Activated CD4-positive, alpha-beta T cell treated with anti-CD3 and anti-CD28 coated beads for 36 hours (primary cell): ENCODE measurements around the gene MX2. TPM values are rescaled to one million over a fixed set of nuclear protein-coding genes. Genes with fewer than 3 reads are reported as not detected.
"Not testable (repeated sequence)": the region's sequence is repeated elsewhere in the genome, so short reads cannot be mapped to it uniquely, and the experiment has no call there.

Experiments
- ATAC-seq: fragments of 200-7000 bp; cut with Tn5 transposase; one replicate; pipeline ENCODE4 v1.10.0; 2021; ENCODE audit warnings: mild to moderate bottlenecking, moderate library complexity
- CTCF ChIA-PET: fragments of 350-600 bp; sonication (Branson Sonifier 250); formaldehyde crosslinking; loops from one replicate; lab custom pipeline; 2021; ENCODE audit warnings: antibody characterized with exemption; lab: Charles Lee
- POLR2A ChIA-PET: fragments of 350-600 bp; sonication (Branson Sonifier 250); formaldehyde crosslinking; loops from one replicate; lab custom pipeline; 2021; ENCODE audit warnings: antibody characterized with exemption, inconsistent platforms; lab: Charles Lee
- DNase-seq: peaks from one replicate; pipeline ENCODE4 v3.0.0-alpha.2; 2020
- H3K27ac Mint-ChIP-seq: one replicate; pipeline ENCODE4 v1.8.0; 2021; ENCODE audit warnings: mixed read lengths
- H3K27me3 Mint-ChIP-seq: one replicate; pipeline ENCODE4 v1.8.0; 2021; ENCODE audit warnings: mixed read lengths
- H3K36me3 Mint-ChIP-seq: one replicate; pipeline ENCODE4 v1.8.0; 2021; ENCODE audit warnings: low read depth, mixed read lengths
- H3K4me1 Mint-ChIP-seq: one replicate; pipeline ENCODE4 v1.8.0; 2021; ENCODE audit warnings: mixed read lengths
- H3K4me3 Mint-ChIP-seq: one replicate; pipeline ENCODE4 v1.8.0; 2021; ENCODE audit warnings: mild to moderate bottlenecking, moderate library complexity, mixed read lengths
- H3K9me3 Mint-ChIP-seq: one replicate; pipeline ENCODE4 v1.8.0; 2021; ENCODE audit warnings: low read depth, mixed read lengths
- intact Hi-C, 2 experiments: fragments of 100-400 bp; cut with DNase I in 1 of 2; cut with micrococcal nuclease in 1 of 2; formaldehyde crosslinking; loops; one replicate each; pipeline versions ENCODE4 v1.14.2 to v1.15.1; 2022 to 2024; cut with DNase I, micrococcal nuclease
- total RNA-seq, 2 experiments: library from RNA; stranded (reverse); gene quantifications; one replicate each; pipeline ENCODE4 v1.2.3, GENCODE V29; 2021

MX2 gene, protein sequence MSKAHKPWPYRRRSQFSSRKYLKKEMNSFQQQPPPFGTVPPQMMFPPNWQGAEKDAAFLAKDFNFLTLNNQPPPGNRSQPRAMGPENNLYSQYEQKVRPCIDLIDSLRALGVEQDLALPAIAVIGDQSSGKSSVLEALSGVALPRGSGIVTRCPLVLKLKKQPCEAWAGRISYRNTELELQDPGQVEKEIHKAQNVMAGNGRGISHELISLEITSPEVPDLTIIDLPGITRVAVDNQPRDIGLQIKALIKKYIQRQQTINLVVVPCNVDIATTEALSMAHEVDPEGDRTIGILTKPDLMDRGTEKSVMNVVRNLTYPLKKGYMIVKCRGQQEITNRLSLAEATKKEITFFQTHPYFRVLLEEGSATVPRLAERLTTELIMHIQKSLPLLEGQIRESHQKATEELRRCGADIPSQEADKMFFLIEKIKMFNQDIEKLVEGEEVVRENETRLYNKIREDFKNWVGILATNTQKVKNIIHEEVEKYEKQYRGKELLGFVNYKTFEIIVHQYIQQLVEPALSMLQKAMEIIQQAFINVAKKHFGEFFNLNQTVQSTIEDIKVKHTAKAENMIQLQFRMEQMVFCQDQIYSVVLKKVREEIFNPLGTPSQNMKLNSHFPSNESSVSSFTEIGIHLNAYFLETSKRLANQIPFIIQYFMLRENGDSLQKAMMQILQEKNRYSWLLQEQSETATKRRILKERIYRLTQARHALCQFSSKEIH
- 10 to 100 TPM; 30.7 to 40.4 TPM for total RNA-seq

DNA sequence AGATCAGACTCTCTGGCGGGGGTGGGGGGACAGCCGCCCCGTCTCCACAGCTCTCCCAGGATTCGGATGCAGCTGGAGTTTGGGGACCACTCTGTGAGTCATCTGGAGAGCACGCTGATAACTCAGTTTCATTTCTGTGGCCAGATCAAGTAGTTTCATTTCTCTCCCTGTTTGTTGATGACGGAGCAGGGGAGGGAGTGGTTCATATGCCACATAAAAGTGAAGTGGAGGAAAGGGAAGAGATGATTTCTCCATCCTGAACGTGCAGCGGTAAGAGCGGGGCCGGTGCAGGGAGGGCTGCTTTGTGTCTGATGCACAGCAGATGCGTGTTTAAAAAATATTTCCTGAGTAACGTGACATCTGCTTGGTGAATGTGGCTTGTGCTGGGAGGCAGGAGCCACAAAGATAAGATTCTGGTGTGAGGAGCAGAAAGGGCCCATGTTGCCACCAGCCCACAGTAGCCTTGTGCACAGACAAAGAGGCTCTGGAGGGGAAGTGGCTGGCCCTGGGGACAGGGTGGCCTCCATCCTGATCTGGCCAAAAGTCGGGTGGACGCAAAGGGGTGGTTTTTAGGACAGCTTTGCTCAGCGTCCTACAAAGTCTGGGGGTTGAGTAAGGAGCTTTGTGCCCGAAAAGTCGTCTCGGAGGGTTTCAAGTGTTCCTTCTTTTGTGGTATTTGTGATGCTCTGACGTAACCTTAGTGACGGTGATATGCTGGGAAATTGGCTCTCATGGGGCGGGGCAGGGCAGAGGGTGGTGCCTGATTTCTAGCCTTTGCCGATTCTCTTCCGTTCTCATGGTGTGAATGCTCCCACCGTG is at the start of gene MX2:
Gene MX2, plus strand, starts transcription at position 242 of the 819 bp plus-strand sequence. CDS start 14,880 bp downstream, outside the sequence.
- peaks cover 13% of the 10 kb centered on the region for H3K36me3 Mint-ChIP-seq
- peaks cover 2% of the 10 kb centered on the region for H3K9me3 Mint-ChIP-seq
- H3K27me3 Mint-ChIP-seq: no peaks in the 10 kb centered on the region
- CTCF ChIA-PET: interaction anchor here (0.8 to 1.6 kb wide), 3 partner anchors 10 to 80 kb away, joined by 3 to 7 read pairs (median 4); no protein-coding TSS in a partner anchor
- peaks cover 56% of the 10 kb centered on the region for H3K4me1 Mint-ChIP-seq
- POLR2A ChIA-PET: interaction anchor here (1.1 to 2.3 kb wide), 2 partner anchors 9 to 64 kb away, joined by 3 to 8 read pairs; partner anchors contain the start of gene MX1
- intact Hi-C loops: loop anchor here in 1 of 2 experiments (1.0 to 10.0 kb wide), 7 partner anchors 64 to 1610 kb away; partner anchors contain the start of genes MX1, PKNOX1, PRDM15 and UBASH3A
- peak; percentile 79 for ATAC-seq
- peak within 1 kb of the TSS; percentile 77 for H3K4me3 Mint-ChIP-seq
- DNase-seq: peak; percentile 87
- peak within 1 kb of the TSS; percentile 97 for H3K27ac Mint-ChIP-seq

GRCh38 chr21:41313285-41314164 is 48.3 kb upstream of the MX2 start:
- DNase-seq, H3K4me1 Mint-ChIP-seq, H3K9me3 Mint-ChIP-seq, ATAC-seq, H3K36me3 Mint-ChIP-seq, POLR2A ChIA-PET, intact Hi-C loops, H3K4me3 Mint-ChIP-seq, H3K27ac Mint-ChIP-seq: not testable (repeated sequence)
- H3K27me3 Mint-ChIP-seq: peaks cover 30% of the 10 kb centered on the region
- CTCF ChIA-PET: interaction anchor here (0.6 kb wide), 1 partner anchor 100 kb away, joined by 3 read pairs; no protein-coding TSS in a partner anchor

- intact Hi-C loops: no loop called here
- no peak for ATAC-seq
- Mint-ChIP-seq H3K36me3 (no peaks in the 10 kb centered on the region), H3K27me3 (peaks cover 29% of the 10 kb centered on the region), H3K4me1 (peaks cover 6% of the 10 kb centered on the region), H3K4me3 (no peak overlapping the region), H3K27ac (no peak overlapping the region), H3K9me3 (no peaks in the 10 kb centered on the region)
- ChIA-PET CTCF (no interaction called here), POLR2A (no interaction called here)
- DNase-seq: no peak
Measured at GRCh38 chr21:41315726-41316125, 46.1 kb upstream of the MX2 start.

- no peak within 1 kb of the TSS for H3K27ac Mint-ChIP-seq
- CTCF ChIA-PET: no interaction called here
- no peaks in the 10 kb centered on the region for H3K36me3 Mint-ChIP-seq
- intact Hi-C loops: no loop called here
- peaks cover 30% of the 10 kb centered on the region for H3K27me3 Mint-ChIP-seq
- H3K9me3 Mint-ChIP-seq: no peaks in the 10 kb centered on the region
- POLR2A ChIA-PET: no interaction called here
- ATAC-seq (no peak), DNase-seq (peak; percentile 13)
- H3K4me1 Mint-ChIP-seq: peaks cover 13% of the 10 kb centered on the region
- H3K4me3 Mint-ChIP-seq: no peak within 1 kb of the TSS
Measured at GRCh38 chr21:41316200-41317062, 45.4 kb upstream of the MX2 start, which contains the start of gene FAM3B. Gene FAM3B (plus strand): TSS chr21:41316801. CDS start chr21:41316880, 79 bp downstream.

GRCh38 chr21:41317063-41317392 is 44.8 kb upstream of the MX2 start:
- H3K4me3 Mint-ChIP-seq: no peak overlapping the region
- no peaks in the 10 kb centered on the region for H3K9me3 Mint-ChIP-seq
- H3K27me3 Mint-ChIP-seq: peaks cover 29% of the 10 kb centered on the region
- H3K27ac Mint-ChIP-seq: no peak overlapping the region
- ChIA-PET POLR2A (no interaction called here), CTCF (no interaction called here)
- ATAC-seq (no peak), DNase-seq (no peak)
- intact Hi-C loops: no loop called here
- H3K36me3 Mint-ChIP-seq: no peaks in the 10 kb centered on the region
- H3K4me1 Mint-ChIP-seq: peaks cover 17% of the 10 kb centered on the region

- Mint-ChIP-seq H3K9me3 (no peaks in the 10 kb centered on the region), H3K4me1 (peaks cover 17% of the 10 kb centered on the region), H3K4me3 (no peak overlapping the region), H3K36me3 (no peaks in the 10 kb centered on the region), H3K27me3 (peaks cover 29% of the 10 kb centered on the region), H3K27ac (no peak overlapping the region)
- POLR2A ChIA-PET: no interaction called here
- DNase-seq: no peak
- no peak for ATAC-seq
- CTCF ChIA-PET: interaction anchor here (0.8 kb wide), 1 partner anchor 34 kb away, joined by 4 read pairs; no protein-coding TSS in a partner anchor
- intact Hi-C loops: no loop called here
Measured at GRCh38 chr21:41317458-41317857, 44.4 kb upstream of the MX2 start.

- CTCF ChIA-PET: interaction anchor here (0.8 to 0.9 kb wide), 2 partner anchors 35 to 52 kb away, joined by 3 to 4 read pairs; no protein-coding TSS in a partner anchor
- intact Hi-C loops: no loop called here
- H3K27ac Mint-ChIP-seq: no peak overlapping the region
Measured at GRCh38 chr21:41318218-41318617, 43.6 kb upstream of the MX2 start.

GRCh38 chr21:41319273-41319672 is 42.6 kb upstream of the MX2 start:
- no peak for DNase-seq
- ATAC-seq: no peak
- peaks cover 17% of the 10 kb centered on the region for H3K4me1 Mint-ChIP-seq
- ChIA-PET POLR2A (no interaction called here), CTCF (interaction anchor here (0.6 to 0.7 kb wide), 2 partner anchors 36 to 53 kb away, joined by 3 to 4 read pairs; no protein-coding TSS in a partner anchor)
- peaks cover 29% of the 10 kb centered on the region for H3K27me3 Mint-ChIP-seq
- H3K36me3 Mint-ChIP-seq: no peaks in the 10 kb centered on the region
- no peaks in the 10 kb centered on the region for H3K9me3 Mint-ChIP-seq
- H3K4me3 Mint-ChIP-seq: no peak overlapping the region
- intact Hi-C loops: no loop called here
- no peak overlapping the region for H3K27ac Mint-ChIP-seq

More at GRCh38 chr21:41318218-41318617, 43.6 kb upstream of the MX2 start:
- DNase-seq: no peak
- no peak for ATAC-seq
- no peaks in the 10 kb centered on the region for H3K36me3 Mint-ChIP-seq
- no peak overlapping the region for H3K4me3 Mint-ChIP-seq
- POLR2A ChIA-PET: no interaction called here
- peaks cover 29% of the 10 kb centered on the region for H3K27me3 Mint-ChIP-seq
- H3K9me3 Mint-ChIP-seq: no peaks in the 10 kb centered on the region
- peaks cover 17% of the 10 kb centered on the region for H3K4me1 Mint-ChIP-seq

DNA sequence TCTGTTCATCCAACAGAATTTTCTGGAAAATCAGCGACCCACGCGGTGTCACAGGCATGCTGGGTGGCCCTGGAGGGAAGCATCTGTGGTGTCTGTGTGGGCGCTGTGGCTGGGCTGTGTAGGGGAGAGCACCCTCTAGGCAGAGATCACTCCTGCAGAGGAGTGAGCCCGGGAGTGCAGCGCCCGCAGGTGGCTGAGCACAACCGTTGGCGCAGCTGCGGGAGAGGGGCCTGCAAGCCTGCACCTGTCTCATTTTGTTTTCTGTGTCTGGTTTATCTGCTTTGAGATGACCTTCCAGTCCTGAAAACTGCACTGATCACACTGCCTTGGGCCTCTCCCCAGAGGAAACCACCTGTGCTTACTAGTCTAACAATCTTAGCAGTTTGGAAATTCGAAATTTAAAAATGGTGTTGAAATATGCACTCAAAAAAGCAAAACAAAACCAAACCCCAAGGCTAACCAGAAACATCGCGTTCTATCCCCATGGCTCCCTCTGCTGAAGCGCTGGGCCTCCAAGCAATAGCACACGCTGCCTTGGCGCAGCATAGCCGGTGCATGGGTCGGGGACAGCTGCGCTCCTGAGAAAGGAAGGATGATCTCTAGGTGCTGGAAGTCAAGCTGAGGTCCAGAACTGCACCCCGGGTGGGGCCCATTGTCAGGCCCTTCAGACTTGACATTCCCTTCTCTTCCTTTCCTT is 40.5 kb upstream of the MX2 start:
- DNase-seq (peak; percentile 54), ATAC-seq (peak; percentile 77)
- H3K36me3 Mint-ChIP-seq: no peaks in the 10 kb centered on the region
- H3K27ac Mint-ChIP-seq: no peak overlapping the region
- H3K4me1 Mint-ChIP-seq: peaks cover 15% of the 10 kb centered on the region
- intact Hi-C loops: no loop called here
- ChIA-PET POLR2A (no interaction called here), CTCF (interaction anchor here (0.7 kb wide), 2 partner anchors 39 to 178 kb away, joined by 3 to 4 read pairs; no protein-coding TSS in a partner anchor)
- H3K27me3 Mint-ChIP-seq: peaks cover 13% of the 10 kb centered on the region
- no peak overlapping the region for H3K4me3 Mint-ChIP-seq
- no peaks in the 10 kb centered on the region for H3K9me3 Mint-ChIP-seq
